Lower leg skin (tissue), 3 donors: ENCODE measurements around the gene ODF4.

Experiments
- CTCF ChIP-seq, 3 donors: fragments of 450-650 bp; IDR thresholded peaks; one replicate each; pipeline ENCODE4 v1.5.1; 2016; ENCODE audit warnings: antibody characterized with exemption in 3 of 3, mild to moderate bottlenecking in 3 of 3, moderate library complexity in 2 of 3
- POLR2A ChIP-seq, 2 donors: fragments of 450-650 bp; IDR thresholded peaks; one replicate each; pipeline ENCODE4 v1.6.1; 2016 to 2017; ENCODE audit warnings: antibody characterized with exemption in 2 of 2, mild to moderate bottlenecking in 1 of 2, moderate library complexity in 1 of 2

- TF ChIP-seq CTCF (IDR thresholded peaks at IDR 0.05) (no peak), POLR2A (IDR thresholded peaks at IDR 0.05) (no peak)
Measured at GRCh38 chr17:8345052-8345690, 5.5 kb downstream of the ODF4 start.
